GM12864 (cell line): ENCODE data around the gene SMARCAD1.

Source experiments
- DNase-seq: peaks from one replicate; pipeline ENCODE4 v3.0.0-alpha.2; 2011; ENCODE audit warnings: low read depth
- H3K4me3 ChIP-seq: 2 replicates; pipeline ENCODE4 v1.5.1; 2011; ENCODE audit warnings: mild to moderate bottlenecking, low read depth, low read length, control low read depth
- TF ChIP-seq, protein P1 (sequence below): IDR thresholded peaks from 2 replicates; pipeline ENCODE4 v1.5.1; 2011; ENCODE audit warnings: low read depth, mild to moderate bottlenecking, moderate library complexity, low read length, control low read depth, inconsistent platforms; ENCODE audit errors: missing control alignments

Gene SMARCAD1

DNA sequence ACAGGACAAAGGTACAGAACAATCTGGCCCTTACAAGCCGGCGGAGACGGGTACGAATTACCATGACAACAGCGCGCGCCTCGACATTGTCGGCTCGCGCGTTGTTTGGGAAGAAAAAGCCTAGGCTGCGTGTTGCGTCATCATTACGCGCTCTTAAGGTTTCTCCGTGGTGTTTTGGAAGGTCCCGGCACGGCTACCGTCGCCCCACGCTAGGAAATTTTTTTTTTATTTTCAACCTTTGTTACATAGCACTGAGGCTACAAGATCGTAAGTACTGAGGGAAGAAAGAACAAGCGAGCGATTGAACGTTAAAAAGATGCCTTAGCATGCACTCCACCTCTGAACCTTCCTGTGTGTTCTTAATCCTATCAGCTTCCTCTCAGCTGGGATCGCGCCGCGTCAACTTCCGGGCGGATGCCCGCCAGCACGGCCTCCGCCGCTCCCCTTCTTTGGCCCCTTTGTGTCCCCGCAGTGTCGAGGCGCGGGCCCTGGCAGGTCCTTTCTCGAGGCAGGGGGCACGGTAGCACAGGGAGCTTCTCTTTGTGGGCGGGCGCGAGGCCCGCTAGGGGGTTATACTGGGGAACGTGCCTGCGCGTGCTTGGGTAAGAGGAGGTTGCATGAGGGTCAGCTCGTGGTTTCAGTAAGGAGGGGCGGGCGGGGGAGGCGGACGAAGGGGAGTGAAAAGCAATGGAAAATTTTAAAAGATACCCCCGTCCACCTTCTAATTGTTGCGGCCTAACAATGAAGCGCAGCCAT is at the start of gene SMARCAD1:
Gene SMARCAD1, plus strand, starts transcription at position 397 of the 756 bp plus-strand sequence. CDS start 530 bp downstream, outside the sequence.
- TF ChIP-seq, protein P1, sequence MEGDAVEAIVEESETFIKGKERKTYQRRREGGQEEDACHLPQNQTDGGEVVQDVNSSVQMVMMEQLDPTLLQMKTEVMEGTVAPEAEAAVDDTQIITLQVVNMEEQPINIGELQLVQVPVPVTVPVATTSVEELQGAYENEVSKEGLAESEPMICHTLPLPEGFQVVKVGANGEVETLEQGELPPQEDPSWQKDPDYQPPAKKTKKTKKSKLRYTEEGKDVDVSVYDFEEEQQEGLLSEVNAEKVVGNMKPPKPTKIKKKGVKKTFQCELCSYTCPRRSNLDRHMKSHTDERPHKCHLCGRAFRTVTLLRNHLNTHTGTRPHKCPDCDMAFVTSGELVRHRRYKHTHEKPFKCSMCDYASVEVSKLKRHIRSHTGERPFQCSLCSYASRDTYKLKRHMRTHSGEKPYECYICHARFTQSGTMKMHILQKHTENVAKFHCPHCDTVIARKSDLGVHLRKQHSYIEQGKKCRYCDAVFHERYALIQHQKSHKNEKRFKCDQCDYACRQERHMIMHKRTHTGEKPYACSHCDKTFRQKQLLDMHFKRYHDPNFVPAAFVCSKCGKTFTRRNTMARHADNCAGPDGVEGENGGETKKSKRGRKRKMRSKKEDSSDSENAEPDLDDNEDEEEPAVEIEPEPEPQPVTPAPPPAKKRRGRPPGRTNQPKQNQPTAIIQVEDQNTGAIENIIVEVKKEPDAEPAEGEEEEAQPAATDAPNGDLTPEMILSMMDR = no peak
- H3K4me3 ChIP-seq = peak within 1 kb of the TSS; percentile 87
- DNase-seq = peak; percentile 81

GRCh38 chr4:94158883-94159282 is 48.8 kb upstream of the SMARCAD1 start:
- TF ChIP-seq, protein P1 = no peak
- no peak for DNase-seq
- no peak overlapping the region for H3K4me3 ChIP-seq

DNA sequence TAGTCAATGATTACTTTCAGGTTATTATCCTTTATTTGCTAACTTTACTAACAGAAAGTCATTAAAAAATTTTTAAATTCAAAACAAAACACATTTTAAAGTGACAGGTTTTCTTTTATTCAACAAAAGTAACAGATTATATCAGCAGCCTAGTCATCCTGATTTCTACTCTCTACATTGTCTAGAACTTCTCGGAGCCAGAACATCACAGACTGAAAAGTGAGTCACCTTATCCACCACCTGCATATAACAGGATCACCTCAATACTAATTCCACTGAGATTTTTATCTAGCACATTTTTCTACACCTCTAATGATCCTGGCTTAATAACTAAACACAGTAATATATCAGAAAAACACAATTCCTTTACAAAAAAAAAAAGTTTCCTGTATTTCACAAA is 47.9 kb upstream of the SMARCAD1 start:
- no peak for DNase-seq
- no peak overlapping the region for H3K4me3 ChIP-seq
- TF ChIP-seq, protein P1 = no peak

- no peak overlapping the region for H3K4me3 ChIP-seq
- TF ChIP-seq, protein P1 = no peak
- no peak for DNase-seq
Measured at GRCh38 chr4:94160774-94161173, 46.9 kb upstream of the SMARCAD1 start.

- TF ChIP-seq, protein P1 = no peak
- no peak for DNase-seq
- no peak overlapping the region for H3K4me3 ChIP-seq
Measured at GRCh38 chr4:94165256-94165655, 42.4 kb upstream of the SMARCAD1 start.

GRCh38 chr4:94168321-94168720 is 39.3 kb upstream of the SMARCAD1 start:
- no peak overlapping the region for H3K4me3 ChIP-seq
- no peak for DNase-seq
- TF ChIP-seq, protein P1 = no peak
